ENCODE data around the gene ZCCHC13.

Gene ZCCHC13

GRCh38 chrX:74349387-74349786, 45.4 kb downstream of the ZCCHC13 start:
- H3K27ac ChIP-seq (replicated peaks), result no peak overlapping the region
- no peak overlapping the region for H3K4me3 ChIP-seq (replicated peaks; ENCODE audit: insufficient read depth, low read length)
- no peak for DNase-seq (ENCODE audit: low read depth in 1 of 2, low spot score in 1 of 2)
- TF ChIP-seq SPI1 (IDR thresholded peaks at IDR 0.05; ENCODE audit: borderline replicate concordance, low read depth) (no peak), REST (IDR thresholded peaks at IDR 0.05; ENCODE audit: insufficient replicate concordance, low read depth) (no peak), GABPA (IDR thresholded peaks at IDR 0.05; ENCODE audit: low read depth) (no peak), POLR2AphosphoS5 (IDR thresholded peaks at IDR 0.05; ENCODE audit: low read depth) (no peak), CTCF (IDR thresholded peaks at IDR 0.05; ENCODE audit: insufficient read depth, low read length) (no peak)
- no peaks in the 10 kb centered on the region for H3K27me3 ChIP-seq (ENCODE audit: insufficient read depth, poor library complexity, severe bottlenecking)

- no peak for DNase-seq (ENCODE audit: low read depth in 1 of 2, low spot score in 1 of 2)
- no peak overlapping the region for H3K27ac ChIP-seq (replicated peaks)
- no peak for TF ChIP-seq POLR2AphosphoS5 (IDR thresholded peaks at IDR 0.05; ENCODE audit: low read depth)
- no peak for TF ChIP-seq SPI1 (IDR thresholded peaks at IDR 0.05; ENCODE audit: borderline replicate concordance, low read depth)
- TF ChIP-seq CTCF (IDR thresholded peaks at IDR 0.05; ENCODE audit: insufficient read depth, low read length), result no peak
- no peak for TF ChIP-seq REST (IDR thresholded peaks at IDR 0.05; ENCODE audit: insufficient replicate concordance, low read depth)
- no peak for TF ChIP-seq GABPA (IDR thresholded peaks at IDR 0.05; ENCODE audit: low read depth)
- H3K27me3 ChIP-seq (ENCODE audit: insufficient read depth, poor library complexity, severe bottlenecking), result no peaks in the 10 kb centered on the region
- no peak overlapping the region for H3K4me3 ChIP-seq (replicated peaks; ENCODE audit: insufficient read depth, low read length)
Observed at GRCh38 chrX:74351760-74352159, 47.8 kb downstream of the ZCCHC13 start.

- H3K4me3 ChIP-seq (replicated peaks; ENCODE audit: insufficient read depth, low read length), result no peak overlapping the region
- H3K27me3 ChIP-seq (ENCODE audit: insufficient read depth, poor library complexity, severe bottlenecking), result no peaks in the 10 kb centered on the region
- TF ChIP-seq SPI1 (IDR thresholded peaks at IDR 0.05; ENCODE audit: borderline replicate concordance, low read depth) (no peak), GABPA (IDR thresholded peaks at IDR 0.05; ENCODE audit: low read depth) (no peak), POLR2AphosphoS5 (IDR thresholded peaks at IDR 0.05; ENCODE audit: low read depth) (no peak)
- H3K27ac ChIP-seq (replicated peaks), result no peak overlapping the region
- DNase-seq (ENCODE audit: low read depth in 1 of 2, low spot score in 1 of 2), result no peak
Observed at GRCh38 chrX:74353984-74354383, 50.0 kb downstream of the ZCCHC13 start.

Small RNAs within 50 kb of the gene (microRNA-seq; reads per million reads assigned to microRNA genes)
- gene MIR374A (2,807 reads per million, percentile 92 among the genes with 10 or more reads in this experiment), gene MIR545 (34.4 reads per million, percentile 54 among the genes with 10 or more reads in this experiment)

Measured in HL-60 (cell line).